ENCODE data around the gene EPHA5.

The EPHA5 gene

GRCh38 chr4:65296246-65296645 lies 374.0 kb downstream of the EPHA5 start:
- DNase-seq (ENCODE audit: low read depth): no peak
- no peak overlapping the region for H3K4me3 ChIP-seq (ENCODE audit: low read depth, low read length)

GRCh38 chr4:65287071-65287470 lies 383.2 kb downstream of the EPHA5 start:
- no peak for DNase-seq (ENCODE audit: low read depth)

More at GRCh38 chr4:65287071-65287470, 383.2 kb downstream of the EPHA5 start:
- no peak overlapping the region for H3K4me3 ChIP-seq (ENCODE audit: low read depth, low read length)
